ENCODE results near the gene ZSCAN21.

Gene ZSCAN21

DNA sequence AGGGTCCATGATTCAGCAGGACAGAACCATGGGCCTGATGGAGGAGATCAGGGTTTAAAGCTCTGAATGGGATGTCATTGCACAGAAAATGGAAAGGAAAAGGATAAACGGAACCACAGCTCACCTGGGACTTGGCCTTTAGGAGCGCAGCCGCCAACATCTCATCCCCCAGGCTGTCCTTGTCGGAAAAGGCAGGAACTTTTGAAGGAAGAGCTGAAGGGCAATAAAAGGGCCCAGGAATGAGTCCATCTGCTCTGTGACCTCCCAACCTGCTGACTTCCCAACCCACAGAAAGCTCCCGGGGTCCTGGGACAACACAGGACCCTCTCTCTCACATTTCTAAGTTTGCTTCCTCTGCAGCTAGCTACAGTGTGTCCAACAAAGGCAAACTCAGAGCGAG, 25.8 kb downstream of the ZSCAN21 start:
- DNase-seq (ENCODE audit: low read depth in 3 of 3): no peak

DNA sequence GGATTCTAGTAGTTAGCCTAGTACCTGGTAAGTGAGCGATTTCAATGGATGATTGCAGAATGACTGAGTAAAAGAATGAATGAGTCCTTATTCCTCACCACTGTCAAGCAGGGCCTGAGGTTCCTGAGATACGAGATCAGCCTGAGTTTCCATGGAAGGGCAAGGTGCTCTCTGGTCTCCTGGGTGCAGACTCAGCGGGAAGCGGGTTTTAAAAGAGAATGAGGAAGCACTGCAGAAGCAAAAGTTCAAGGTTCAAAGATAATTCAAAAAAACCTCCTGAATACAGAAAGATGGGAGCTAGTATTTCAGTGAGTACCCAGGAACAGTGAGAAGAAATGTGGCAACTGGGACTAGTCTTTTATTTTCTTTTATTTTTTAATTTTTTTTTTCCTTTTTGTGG, 27.6 kb downstream of the ZSCAN21 start:
- DNase-seq (ENCODE audit: low read depth in 3 of 3): no peak

DNA sequence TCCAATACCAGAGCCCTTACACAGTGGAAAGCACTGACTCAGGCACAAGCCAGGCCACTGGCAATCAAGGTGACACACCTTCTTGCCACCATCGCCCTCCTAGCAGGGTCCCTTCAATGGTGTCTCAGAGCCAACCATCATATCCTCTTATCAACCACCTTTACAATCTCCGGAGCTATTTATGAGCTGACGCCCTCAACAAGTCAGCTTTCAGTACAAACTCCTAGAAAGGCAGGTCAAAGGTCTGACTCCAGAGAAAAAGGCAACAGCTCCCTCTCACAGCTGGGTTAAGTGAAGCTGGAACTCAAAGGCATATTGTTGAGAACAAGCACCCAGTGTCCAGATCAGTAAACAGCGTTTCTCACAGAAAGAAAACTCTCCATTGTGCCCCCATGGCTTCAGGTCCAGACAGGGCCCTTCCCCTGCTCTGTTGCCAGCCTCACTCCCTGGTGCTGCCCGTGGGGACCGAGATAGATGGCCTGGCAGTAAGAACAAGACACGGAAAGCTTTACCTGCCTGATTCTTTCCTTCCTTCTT, 29.5 kb downstream of the ZSCAN21 start:
- no peak for DNase-seq (ENCODE audit: low read depth in 3 of 3)

DNA sequence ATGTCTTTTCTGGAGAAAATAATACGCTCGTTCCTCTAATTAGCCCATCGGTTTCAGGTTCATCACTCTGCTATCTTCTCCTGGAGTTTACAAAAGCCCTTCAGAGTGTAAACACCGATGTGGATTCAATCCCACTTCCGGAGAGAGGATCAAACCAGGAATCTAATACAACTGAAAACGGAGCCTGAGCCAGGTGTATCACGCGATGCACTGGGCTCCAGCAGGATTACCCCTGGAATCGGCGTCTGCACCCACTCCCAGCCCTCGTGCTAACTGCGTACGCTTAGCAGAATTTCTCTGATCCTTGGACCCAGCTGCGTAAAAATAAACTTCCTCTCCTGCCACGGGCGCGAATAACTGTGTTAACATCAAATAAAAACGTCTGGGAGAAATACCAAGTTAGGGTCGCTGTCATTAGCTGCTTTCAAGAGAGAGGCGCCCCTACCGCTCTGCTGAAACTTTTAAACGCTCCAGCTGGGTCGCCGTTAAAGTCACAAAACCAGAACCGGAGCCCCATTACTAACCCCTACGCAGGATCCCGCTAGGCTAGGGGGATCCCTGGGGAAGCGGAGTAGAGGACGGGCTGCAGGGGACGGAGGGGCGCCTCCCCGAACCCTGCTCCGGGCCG, 31.4 kb downstream of the ZSCAN21 start:
- DNase-seq (ENCODE audit: low read depth in 3 of 3): no peak

DNA sequence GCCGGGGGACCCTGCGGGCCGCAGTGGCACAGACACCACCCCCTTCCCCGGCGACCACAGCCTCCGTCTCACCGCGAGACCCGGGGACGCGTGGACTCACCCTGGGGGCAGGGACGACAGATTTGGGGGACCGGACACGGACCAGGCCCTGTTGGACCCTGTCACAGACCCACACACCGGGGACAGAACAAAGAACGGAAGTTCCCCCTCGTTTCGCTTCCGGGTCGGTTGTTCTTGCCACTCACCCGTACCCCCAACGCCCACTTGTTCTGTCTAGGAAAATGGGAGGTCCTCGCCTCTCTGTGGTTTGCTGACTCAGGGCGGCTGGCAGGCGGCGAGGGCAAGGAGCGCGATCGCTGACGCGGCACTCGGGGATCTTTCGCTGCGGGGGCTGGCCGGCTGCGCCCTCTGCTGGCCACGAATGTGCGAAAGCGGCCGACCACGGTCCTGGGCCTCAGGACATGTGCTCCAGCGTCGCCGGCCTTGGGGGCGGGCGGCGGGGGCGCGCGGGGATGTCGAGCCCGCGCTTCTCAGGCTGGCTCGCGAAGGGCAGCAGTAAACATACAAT, 32.0 kb downstream of the ZSCAN21 start, which contains the start of gene ZNF3:
TSS of gene ZNF3 (minus strand) at position 189 of the 568 bp plus-strand sequence. CDS start 4,366 bp downstream, outside the sequence.
- peak; percentile 91 to 97 (median 97) for DNase-seq (ENCODE audit: low read depth in 3 of 3)

DNA sequence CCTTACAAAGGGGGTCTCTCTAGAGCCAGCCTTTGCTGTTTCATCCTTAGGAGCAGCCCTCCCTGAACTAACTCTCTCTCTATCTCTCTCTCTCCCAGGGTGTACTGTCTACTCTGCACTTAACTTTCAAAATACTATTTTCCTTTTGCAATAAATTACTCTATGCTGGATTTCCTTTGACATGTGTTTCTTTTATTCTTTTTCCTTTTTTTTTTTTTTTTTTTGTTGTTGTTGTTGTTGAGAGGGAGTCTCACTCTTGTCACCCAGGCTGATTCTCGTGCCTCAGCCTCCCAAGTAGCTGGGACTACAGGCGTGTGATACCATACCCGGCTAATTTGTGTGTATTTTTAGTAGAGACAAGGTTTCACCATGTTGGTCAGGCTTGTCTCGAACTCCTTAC, 33.4 kb downstream of the ZSCAN21 start:
- DNase-seq (ENCODE audit: low read depth in 3 of 3): no peak

DNA sequence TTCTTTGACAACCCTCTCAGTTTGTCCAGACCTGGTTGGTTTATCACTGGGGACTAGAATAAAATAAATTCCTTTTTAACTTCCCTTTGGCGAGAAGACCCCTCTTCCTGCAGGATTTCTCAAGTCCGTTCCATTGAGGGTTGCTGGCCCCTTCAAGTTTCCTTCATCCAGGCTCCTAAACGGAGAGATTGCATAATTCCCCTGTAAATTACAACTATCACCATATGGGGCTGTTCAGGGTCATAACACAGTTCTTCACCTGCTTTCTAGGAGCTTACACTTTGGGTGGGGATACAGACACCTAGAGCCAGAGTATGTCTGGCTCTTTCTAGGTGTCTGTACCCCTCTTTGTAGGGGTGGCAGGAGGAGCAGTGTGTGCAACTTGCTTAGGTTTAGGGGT, 35.9 kb downstream of the ZSCAN21 start:
- no peak for DNase-seq (ENCODE audit: low read depth in 3 of 3)

DNA sequence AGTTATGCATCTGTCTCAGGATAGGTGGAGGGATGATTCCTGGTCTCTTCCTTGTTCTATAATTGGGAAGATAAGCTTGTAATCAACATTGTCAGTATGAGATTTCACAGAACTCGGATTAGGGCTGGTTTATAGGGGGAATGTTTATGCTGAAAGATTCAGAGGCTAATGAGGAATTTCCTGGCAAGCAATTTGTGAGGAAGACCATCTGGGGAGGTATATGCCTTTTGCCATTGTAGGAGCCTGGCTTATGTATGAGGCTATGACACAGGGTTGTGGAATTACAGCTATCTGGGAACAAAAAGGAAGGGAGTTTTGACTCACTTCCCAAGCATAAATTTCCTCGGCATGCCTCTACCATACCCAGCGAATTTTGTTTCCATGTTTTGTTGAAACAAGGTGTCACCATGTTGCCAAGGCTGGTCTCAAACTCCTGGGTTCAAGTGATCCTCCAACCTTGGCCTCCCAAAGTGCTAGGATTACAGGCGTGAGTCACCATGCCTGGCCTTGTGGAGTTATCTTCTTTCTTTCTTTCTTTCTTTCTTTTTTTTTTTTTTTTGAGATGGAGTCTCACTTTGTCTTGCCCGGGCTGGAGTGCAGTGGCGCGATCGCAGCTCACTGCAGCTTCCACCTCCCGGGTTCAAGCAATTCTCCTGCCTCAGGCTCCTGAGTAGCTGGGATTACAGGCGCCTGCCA, 37.6 kb downstream of the ZSCAN21 start:
- DNase-seq (ENCODE audit: low read depth in 3 of 3): no peak

DNA sequence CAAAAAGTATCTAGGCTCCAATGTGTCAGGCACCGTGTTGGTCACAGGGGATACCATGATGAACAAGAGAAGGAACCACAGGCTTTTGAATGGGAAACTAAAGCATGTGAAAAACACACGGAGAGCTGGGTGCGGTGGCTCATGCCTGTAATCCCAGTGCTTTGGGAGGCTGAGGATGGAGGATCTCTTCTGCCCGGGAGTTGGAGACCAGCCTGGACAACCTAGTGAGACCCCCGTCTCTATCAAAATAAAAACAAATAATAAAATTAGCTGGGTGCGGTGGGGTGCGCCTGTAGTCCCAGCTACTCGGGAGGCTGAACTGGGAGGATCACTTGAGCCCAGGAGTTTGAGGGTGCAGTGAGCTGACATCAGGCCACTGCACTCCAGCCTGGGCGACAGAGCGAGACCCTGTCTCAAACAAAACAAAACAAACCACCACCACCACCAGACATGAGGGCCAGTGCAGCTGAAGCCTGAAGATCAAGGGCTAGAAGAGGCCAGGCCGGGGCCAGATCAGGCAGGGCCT, 38.6 kb downstream of the ZSCAN21 start:
- no peak for DNase-seq (ENCODE audit: low read depth in 3 of 3)

DNA sequence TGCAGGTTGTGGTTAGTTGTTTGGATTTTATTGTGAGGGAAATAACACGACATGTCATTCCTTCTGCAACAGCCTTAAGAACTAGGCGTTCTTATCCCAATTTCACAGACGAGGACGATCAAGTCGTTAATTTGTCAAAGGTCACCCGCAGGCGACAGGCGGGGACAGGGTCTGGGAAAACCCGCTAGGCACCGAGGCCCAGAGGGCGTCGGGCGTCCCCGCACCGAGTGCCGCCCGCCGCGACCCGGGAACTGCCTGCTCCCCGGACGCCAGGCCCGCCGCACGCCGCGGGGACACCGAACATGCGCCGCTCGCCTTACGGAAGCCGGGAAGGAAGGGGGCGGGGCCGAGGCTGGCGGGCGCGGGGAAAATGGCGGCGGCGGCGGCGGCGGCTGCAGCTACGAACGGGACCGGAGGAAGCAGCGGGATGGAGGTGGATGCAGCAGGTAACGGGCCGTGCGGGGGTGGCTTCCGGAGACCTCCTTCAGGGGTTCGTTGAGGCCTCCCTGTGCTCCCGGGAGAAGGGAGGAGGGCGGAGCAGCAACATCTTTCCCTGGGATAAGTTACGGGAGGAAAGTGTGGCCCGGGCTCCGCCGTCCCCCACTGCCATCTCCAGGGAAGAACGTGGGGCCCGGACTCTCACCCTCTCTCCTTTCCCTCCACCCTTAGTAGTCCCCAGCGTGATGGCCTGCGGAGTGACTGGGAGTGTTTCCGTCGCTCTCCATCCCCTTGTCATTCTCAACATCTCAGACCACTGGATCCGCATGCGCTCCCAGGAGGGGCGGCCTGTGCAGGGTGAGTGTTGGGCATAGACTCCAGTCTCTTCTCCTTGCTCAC, 39.3 kb downstream of the ZSCAN21 start, which contains the start of gene COPS6:
TSS of gene COPS6 (plus strand) at position 349 of the 837 bp plus-strand sequence. CDS start at position 371, 22 bp downstream.
- DNase-seq (ENCODE audit: low read depth in 3 of 3): peak; percentile 78 to 87 (median 82)

DNA sequence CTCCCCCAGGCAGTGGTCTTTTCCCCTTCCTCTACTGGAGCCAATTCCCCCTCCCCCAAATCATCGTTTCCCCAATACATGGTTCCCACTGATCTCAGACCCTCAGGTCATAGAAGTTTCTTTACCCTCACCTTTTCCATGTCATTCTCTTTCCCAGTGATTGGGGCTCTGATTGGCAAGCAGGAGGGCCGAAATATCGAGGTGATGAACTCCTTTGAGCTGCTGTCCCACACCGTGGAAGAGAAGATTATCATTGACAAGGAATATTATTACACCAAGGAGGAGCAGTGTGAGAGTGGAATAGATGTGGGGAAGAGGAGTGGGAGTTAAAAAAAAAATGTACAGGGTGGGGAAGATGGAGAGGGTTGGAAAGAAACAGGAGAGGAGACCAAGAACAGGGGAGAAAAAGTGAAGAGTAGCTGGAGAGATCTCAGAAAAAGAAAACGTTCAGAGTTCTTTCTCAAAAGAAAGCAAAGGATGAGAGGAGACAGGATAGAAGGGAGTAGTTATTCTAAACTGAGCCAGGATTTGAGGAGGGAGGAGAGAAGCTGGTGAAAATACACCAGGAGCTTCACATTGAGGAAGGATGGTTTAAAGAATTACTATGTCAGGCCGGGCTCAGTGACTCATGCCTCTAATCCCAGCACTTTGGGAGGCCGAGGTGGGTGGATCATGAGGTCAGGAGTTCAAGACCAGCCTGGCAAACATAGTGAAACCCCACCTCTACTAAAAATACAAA, 40.1 kb downstream of the ZSCAN21 start:
- no peak for DNase-seq (ENCODE audit: low read depth in 3 of 3)

DNA sequence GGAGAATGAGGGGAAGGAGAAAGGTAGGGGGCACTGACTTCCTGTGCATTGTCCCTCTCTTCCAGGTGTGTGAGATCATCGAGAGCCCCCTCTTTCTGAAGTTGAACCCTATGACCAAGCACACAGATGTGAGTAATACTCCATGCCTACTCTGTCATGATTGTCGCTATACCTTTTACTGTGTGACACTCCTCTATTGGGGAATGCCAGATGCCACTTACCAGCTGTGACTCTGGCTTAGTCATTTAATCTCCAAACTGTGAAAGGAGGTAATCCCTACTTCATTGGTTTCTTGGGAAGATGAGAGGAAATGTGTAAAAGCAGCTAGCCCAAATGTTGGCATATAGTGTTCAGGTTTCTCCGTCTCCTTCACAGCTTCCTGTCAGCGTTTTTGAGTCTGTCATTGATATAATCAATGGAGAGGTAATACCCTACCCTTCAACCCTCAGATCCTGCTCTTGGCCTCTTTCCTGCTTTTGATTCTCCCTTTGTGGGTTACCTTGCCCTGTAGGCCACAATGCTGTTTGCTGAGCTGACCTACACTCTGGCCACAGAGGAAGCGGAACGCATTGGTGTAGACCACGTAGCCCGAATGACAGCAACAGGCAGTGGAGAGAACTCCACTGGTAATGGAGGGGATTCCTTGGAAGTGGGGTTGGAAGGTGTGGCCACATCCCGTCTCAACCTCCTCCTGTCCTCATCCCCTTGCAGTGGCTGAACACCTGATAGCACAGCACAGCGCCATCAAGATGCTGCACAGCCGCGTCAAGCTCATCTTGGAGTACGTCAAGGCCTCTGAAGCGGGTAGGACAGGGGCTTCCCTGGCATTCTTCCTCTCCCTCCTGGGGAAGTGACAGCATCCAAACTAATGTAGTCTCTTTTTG, 41.2 kb downstream of the ZSCAN21 start:
- no peak for DNase-seq (ENCODE audit: low read depth in 3 of 3)

DNA sequence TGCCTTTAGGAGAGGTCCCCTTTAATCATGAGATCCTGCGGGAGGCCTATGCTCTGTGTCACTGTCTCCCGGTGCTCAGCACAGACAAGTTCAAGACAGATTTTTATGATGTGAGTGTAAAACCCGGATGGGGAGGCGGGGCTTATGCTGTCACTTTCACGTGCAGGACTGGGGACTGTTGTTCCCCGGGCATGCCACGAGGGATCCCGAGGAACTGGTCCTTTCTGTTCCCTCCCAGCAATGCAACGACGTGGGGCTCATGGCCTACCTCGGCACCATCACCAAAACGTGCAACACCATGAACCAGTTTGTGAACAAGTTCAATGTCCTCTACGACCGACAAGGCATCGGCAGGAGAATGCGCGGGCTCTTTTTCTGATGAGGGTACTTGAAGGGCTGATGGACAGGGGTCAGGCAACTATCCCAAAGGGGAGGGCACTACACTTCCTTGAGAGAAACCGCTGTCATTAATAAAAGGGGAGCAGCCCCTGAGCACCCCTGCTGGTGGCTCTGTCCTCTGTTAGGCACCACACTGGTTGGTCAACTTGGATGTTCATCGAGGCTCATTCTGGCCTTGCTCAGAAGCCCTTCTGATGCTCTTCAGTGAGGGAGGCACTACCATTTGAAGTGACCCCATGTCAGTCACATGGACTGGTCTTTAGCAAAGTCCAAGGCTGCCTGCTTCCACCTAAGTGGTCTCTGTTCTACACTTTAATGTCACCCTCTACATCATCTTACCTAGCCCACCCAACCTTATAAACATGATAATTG, 42.0 kb downstream of the ZSCAN21 start:
- no peak for DNase-seq (ENCODE audit: low read depth in 3 of 3)

DNA sequence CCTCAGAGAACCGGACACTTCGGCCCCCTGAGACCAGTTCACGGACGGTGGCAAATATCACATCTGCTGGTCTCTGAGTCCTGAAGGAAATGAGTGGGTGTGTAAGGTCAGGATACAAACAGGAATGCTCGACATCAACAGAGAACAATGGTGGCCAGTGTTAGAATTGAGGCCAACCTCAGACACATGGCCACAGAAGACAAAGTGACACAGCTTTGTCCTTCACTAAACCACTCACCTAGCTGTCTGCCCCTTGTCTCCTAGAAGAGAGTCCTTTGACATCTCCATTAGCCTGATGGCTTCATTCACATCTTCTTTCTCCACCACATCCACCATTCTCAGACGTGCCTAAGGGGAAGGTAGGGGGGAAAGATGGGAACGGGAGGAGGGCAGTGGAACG, 43.5 kb downstream of the ZSCAN21 start:
- DNase-seq (ENCODE audit: low read depth in 3 of 3): no peak

DNA sequence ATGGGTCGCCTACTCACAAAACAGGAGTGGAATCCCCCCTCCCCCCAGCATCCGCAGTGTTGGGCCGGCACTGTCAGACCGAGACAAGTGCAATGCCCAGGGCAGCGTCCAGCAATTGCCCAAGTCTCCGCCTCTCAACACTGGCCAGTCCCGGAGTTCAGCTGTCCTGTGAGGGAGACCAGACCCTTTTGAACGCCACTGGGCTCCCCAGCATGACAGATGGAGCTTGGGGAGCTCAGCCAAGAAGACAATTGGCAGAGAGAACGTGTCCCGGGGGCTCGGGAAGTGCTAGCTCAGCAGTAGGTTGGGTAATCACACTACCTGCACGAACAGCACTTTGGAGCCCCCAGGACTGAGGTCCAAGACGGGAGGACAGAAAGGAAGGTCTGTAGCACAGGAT, 43.9 kb downstream of the ZSCAN21 start:
- no peak for DNase-seq (ENCODE audit: low read depth in 3 of 3)

DNA sequence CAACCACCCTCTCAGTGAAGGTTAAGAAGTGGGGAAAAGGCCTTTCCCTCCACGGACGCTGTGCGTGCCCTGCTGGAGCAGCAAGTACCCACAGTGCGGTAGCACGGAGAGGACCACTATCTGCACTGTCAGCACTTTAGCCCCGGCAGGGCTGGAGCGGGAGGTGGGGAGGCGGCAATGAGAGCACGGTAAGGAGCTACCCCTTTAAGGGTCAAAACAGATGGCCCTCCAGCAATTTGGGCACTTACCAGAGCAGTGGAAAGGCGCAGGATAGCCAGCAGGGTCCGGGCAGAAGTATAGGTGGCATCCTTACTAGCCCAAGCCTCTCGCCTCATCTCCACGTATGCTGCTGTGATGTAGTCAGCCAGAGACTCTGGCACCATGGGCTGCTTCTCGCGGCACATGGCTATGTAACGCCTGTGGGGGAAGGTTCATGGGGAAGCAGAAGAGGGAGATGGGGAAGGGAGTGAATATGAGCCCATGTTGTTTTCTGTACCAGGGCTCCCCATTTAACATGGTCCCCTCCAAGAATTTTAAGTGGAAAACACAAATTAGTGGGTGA, 44.4 kb downstream of the ZSCAN21 start:
- no peak for DNase-seq (ENCODE audit: low read depth in 3 of 3)

DNA sequence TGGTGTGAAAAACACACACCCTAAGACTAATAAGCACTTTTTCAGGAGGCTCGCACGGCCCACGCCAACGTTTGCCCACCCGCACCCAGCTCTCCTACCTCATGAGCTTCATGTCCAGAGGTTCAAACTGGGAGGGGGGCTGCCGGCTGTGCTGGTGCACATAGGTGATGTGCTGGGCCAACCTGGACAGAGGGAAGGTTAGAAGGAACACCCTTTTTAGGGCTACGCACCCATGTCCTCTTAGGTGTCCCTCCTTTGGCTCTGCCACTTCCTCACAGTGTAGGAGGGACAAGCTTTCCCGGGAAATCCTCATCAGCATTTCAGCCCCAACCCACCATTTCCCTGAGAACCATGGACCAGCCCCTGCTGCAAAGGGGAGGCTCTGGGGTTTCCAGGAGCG, 45.7 kb downstream of the ZSCAN21 start:
- no peak for DNase-seq (ENCODE audit: low read depth in 3 of 3)

DNA sequence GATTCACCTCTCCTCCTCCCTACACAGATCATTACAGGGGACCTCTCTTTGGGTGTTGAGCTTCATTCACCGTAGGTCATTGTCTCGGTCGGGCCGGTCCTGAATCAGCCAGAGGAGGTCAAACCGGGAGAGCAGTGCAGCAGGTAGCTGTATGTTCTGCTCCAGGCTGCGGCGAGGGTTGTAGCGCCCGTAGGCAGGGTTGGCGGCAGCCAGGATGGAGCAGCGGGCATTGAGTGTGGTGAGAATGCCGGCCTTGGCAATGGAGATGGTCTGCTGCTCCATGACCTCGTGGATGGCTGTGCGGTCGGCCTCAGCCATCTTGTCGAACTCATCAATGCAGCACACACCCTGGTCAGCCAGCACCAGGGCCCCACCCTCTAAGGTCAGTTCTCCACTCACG, 46.1 kb downstream of the ZSCAN21 start:
- DNase-seq (ENCODE audit: low read depth in 3 of 3): no peak

DNA sequence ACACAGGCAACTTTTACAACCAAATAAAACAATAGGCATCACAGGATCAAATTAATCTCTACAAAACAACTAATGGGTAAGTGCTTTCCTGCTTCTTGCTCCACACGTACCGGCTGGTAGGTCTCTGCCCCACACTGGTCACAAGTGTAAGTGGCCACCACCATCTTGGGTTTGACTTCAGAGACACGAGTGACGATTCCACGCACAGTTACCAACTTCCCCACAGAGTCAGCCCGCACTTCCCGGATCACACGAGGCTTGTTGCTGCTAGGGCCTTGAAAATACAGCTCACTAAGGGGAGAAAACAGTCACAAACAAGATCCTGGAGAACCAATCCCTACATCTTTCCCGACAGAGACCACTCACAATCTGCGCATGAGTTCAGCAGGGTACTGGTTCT, 49.3 kb downstream of the ZSCAN21 start:
- no peak for DNase-seq (ENCODE audit: low read depth in 3 of 3)

Measured in stimulated activated CD4-positive, alpha-beta T cell treated with anti-CD3 and anti-CD28 coated beads, TNF-alpha, amount 100 ng/mL, for 24 hours (primary cell).